Urinary bladder (tissue), 4 donors: ENCODE data around the gene GPR143. TPM values are rescaled to one million over a fixed set of nuclear protein-coding genes. Genes with fewer than 3 reads are reported as not detected.
"Not testable (repeated sequence)": the region's sequence is repeated elsewhere in the genome, so short reads cannot be mapped to it uniquely, and the experiment has no call there.

ENCODE experiments used
- DNase-seq: peaks from one replicate; pipeline ENCODE4 v3.0.0-alpha.2; 2015; ENCODE audit errors: extremely low spot score
- H3K27ac ChIP-seq: one replicate; pipeline ENCODE4 v1.5.1; 2013; ENCODE audit warnings: low read depth, mild to moderate bottlenecking, moderate library complexity
- H3K36me3 ChIP-seq: one replicate; pipeline ENCODE4 v1.6.1; 2013; ENCODE audit warnings: mild to moderate bottlenecking, moderate library complexity; ENCODE audit not compliant: insufficient read depth
- H3K4me1 ChIP-seq: one replicate; pipeline ENCODE4 v1.6.1; 2013; ENCODE audit warnings: mild to moderate bottlenecking, moderate library complexity; ENCODE audit not compliant: insufficient read depth
- H3K4me3 ChIP-seq: one replicate; pipeline ENCODE4 v1.5.1; 2013; ENCODE audit warnings: low read depth, low read length
- WGBS: extraction: QIAGEN DNeasy Blood & Tissue Kit; methylation state at CpG from one replicate; pipeline ENCODE4 v1.1.7; 2013; 5-methylcytosine and 5-hydroxymethylcytosine counted together
- polyA plus RNA-seq: library from polyadenylated mRNA; stranded (reverse); fragments of 200-250 nt; gene quantifications from one replicate; pipeline ENCODE4 v1.2.3, GENCODE V29; 2013
- total RNA-seq: library from RNA; depleted of rRNA; stranded (reverse); fragments of >200 nt; gene quantifications from one replicate; pipeline ENCODE4 v1.2.3, GENCODE V29; 2014
- donor health status: healthy with polysubstance abuse.
- donor health status: healthy.

The GPR143 gene
- total and polyA plus RNA-seq, 2 donors: 0.79 to 0.94 TPM

DNA sequence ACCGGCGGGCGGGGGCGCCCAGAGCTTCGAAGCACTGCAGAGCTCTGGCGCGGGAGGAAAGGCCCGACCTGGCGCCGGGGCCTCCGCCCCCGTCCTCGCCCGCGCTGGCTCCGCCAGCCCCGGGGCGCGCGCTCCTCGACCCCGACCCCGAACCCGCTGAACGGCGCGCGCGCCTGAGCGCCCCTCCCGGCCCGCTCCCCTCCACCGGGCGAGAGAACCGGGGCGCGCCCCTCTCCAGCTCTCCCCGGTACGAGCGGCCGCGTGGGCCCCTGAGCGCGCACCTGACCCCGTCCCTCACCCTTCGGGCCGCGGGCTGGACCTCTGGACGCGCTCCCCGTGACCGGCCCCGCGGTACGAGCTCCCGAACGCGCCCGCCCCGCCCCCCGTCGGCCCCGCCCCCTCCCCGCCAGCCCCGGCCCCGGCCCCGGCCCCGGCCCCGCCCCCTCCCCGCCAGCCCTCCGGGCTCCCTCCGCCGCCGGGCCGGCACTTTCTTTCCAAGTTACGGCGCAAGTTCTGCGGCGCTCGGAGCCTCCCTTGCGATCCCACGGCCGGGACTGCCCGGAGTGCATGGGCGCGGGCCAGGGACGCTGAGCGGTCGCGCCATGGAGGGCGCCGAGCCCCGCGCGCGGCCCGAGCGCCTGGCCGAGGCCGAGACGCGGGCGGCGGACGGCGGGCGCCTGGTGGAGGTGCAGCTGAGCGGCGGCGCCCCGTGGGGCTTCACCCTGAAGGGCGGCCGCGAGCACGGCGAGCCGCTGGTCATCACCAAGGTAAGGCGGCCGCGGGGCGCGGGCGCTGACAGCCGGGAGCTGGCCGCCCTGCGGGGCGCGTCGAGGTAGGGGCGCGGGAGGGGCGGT, 20.5 kb upstream of the GPR143 start, which contains the start of gene SHROOM2:
SHROOM2 (plus strand) TSS at position 486 of the 854 bp plus-strand sequence; CDS start at position 603, 117 bp downstream.
- WGBS: under 1% methylated on average over 119 of the region's 132 CpGs
- peak within 1 kb of the TSS; percentile 68 for H3K4me3 ChIP-seq
- no peak for DNase-seq
- H3K27ac ChIP-seq: peak within 1 kb of the TSS; percentile 38
- H3K4me1 ChIP-seq: no peaks in the 10 kb centered on the region
- no peaks in the 10 kb centered on the region for H3K36me3 ChIP-seq

- Histone ChIP-seq H3K4me1 (no peaks in the 10 kb centered on the region), H3K27ac (no peak overlapping the region), H3K4me3 (peak overlapping the region; percentile 68), H3K36me3 (no peaks in the 10 kb centered on the region)
- no peak for DNase-seq
- 12% methylated on average over 54 of the region's 58 CpGs for WGBS
Observed at GRCh38 chrX:9785254-9785943, 19.8 kb upstream of the GPR143 start.

DNA sequence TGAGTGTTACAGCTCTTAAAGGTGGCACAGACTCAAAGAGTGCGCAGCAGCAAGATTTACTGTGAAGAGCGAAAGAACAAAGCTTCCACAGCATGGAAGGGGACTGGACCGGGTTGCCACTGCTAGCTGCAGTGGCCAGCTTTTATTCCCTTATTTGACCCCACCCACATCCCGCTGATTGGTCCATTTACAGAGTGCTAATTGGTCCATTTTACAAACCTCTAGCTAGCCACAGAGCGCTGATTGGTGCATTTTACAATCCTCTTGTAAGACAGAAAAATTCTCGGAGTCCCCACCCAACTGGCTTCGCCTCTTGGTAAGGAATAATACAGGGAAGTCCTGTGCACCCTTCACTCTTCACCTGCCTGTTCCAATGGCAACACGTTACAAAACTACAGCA, 18.7 kb upstream of the GPR143 start:
- H3K36me3 ChIP-seq: no peaks in the 10 kb centered on the region
- no peaks in the 10 kb centered on the region for H3K4me1 ChIP-seq
- H3K27ac ChIP-seq: no peak overlapping the region
- WGBS: 95% methylated on average over 8 of the region's 8 CpGs
- no peak overlapping the region for H3K4me3 ChIP-seq
- DNase-seq: no peak

DNA sequence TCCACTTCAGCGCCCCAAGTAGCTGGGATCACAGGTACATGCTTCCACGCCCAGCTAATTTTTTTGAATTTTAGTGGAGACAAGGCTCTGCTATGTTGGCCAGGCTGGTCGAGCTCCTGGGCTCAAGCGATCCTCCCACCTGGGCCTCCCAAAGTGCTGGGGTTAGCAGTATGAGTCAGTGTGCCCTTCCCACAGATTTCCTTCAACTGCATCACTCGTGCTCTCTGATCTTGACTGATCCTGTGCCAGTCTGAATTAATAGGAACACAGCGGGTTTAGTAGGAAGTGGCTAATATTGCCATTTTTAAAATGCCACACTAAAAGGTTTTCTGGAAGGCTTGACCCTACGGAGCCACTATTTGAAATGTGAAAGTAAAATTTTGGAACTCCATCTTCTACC, 16.3 kb upstream of the GPR143 start:
- DNase-seq: no peak
- no peak overlapping the region for H3K27ac ChIP-seq
- H3K36me3 ChIP-seq: no peaks in the 10 kb centered on the region
- 87% methylated on average over 7 of the region's 7 CpGs for WGBS
- H3K4me3 ChIP-seq: no peak overlapping the region
- H3K4me1 ChIP-seq: no peaks in the 10 kb centered on the region

DNA sequence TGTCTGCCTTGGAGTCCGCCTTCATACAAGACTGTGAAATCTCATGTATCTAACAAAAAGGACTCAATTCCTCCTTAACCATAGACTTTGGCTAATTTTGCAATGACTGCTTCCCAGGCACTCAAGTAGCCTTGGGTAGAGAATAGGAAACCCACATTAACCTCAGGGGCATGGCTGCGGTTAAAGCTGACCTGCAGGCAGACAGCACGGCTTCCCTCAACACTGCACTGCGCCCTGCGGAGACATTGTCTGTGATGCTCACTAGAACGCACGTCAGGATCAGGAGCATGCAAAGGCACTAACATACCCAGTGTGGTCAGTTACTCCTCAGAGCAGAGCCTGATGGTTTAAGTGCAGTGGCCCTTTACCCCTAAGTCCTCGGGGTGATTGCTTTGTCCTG, 10.3 kb upstream of the GPR143 start:
- Histone ChIP-seq H3K4me3 (no peak overlapping the region), H3K27ac (no peak overlapping the region), H3K4me1 (no peaks in the 10 kb centered on the region), H3K36me3 (no peaks in the 10 kb centered on the region)
- WGBS: 80% methylated on average over 8 of the region's 8 CpGs
- no peak for DNase-seq

DNA sequence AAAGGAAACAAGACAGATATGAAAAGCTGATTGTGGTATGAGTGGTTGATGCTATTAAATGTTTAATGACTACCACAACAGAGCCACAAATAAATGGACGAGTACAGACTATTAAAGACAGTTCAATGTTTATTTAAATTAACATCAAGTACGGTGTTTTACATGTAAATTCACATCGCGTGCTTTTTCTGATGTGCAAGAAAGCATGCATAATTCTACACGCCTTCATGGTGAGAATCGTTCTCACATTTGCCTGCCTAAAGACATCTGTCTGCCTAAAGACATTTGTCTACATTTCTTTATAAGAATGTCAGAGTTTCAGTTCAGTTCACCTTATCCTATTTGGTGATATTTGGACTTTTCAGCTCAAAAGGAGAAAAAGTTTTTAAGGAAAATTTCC, 7.3 kb upstream of the GPR143 start:
- no peak overlapping the region for H3K4me3 ChIP-seq
- H3K36me3 ChIP-seq: no peaks in the 10 kb centered on the region
- no peak for DNase-seq
- H3K4me1 ChIP-seq: no peaks in the 10 kb centered on the region
- H3K27ac ChIP-seq: no peak overlapping the region
- WGBS: 84% methylated on average over 6 of the region's 6 CpGs

GRCh38 chrX:9770319-9770718, 4.7 kb upstream of the GPR143 start:
- 44% methylated on average over 1 of the region's 1 CpG for WGBS
- no peak for DNase-seq
- no peak overlapping the region for H3K27ac ChIP-seq

GRCh38 chrX:9768321-9768839, 2.7 kb upstream of the GPR143 start:
- H3K4me1 ChIP-seq, H3K4me3 ChIP-seq, H3K36me3 ChIP-seq, H3K27ac ChIP-seq, DNase-seq: not testable (repeated sequence)
- WGBS: 74% methylated on average over 5 of the region's 5 CpGs

More at GRCh38 chrX:9770319-9770718, 4.7 kb upstream of the GPR143 start:
- Histone ChIP-seq H3K36me3 (no peaks in the 10 kb centered on the region), H3K4me3 (no peak overlapping the region), H3K4me1 (no peaks in the 10 kb centered on the region)

DNA sequence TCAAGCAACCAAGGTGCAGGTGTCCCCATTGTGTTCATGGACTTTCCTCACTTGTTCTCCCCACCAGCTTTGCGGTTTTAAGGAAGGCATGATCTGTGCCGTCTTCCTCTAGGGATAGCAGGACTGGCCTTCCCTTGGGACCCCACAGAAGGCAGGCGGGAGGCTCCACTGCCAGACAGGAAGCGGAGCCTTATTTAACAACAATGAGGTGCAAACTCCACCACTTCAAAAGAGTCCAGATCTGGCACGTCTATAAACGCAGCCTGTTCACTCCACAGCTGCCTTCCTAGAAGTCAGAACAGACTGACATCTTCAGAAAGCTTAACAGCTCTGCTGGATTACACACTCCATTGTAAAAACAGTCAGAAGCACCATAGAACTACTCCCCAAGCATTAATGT, 1.7 kb upstream of the GPR143 start:
- Histone ChIP-seq H3K4me3 (no peak overlapping the region), H3K4me1 (no peaks in the 10 kb centered on the region), H3K36me3 (no peaks in the 10 kb centered on the region), H3K27ac (no peak overlapping the region)
- 61% methylated on average over 6 of the region's 6 CpGs for WGBS
- no peak for DNase-seq

GRCh38 chrX:9765072-9765736, 443 bp downstream of the GPR143 start:
- DNase-seq: no peak
- 20% methylated on average over 67 of the region's 67 CpGs for WGBS
- Histone ChIP-seq H3K4me3 (no peak overlapping the region), H3K27ac (no peak overlapping the region), H3K4me1 (no peaks in the 10 kb centered on the region), H3K36me3 (no peaks in the 10 kb centered on the region)

DNA sequence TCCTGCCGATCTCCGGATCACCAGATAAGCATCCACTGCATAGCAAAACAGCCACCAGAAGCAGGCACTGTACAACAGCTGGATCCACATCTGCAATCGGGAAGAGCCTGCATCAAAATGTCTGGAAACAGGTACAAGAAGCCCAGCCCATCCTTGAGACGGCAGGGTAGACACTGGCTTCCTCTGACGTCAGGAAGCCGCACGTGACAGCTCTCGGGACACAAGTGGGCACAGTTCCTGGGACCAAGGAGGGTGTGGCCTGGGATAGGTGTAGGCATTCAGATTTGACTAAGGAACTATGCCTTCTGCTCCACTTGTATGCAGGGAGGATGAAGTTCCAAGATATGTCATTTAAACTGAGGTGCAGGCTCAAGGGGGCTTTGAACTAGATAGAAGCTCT, 6.3 kb downstream of the GPR143 start:
- DNase-seq: no peak
- WGBS: 60% methylated on average over 8 of the region's 8 CpGs
- no peak overlapping the region for H3K27ac ChIP-seq
- no peak overlapping the region for H3K4me3 ChIP-seq
- no peaks in the 10 kb centered on the region for H3K4me1 ChIP-seq
- H3K36me3 ChIP-seq: no peaks in the 10 kb centered on the region

- Histone ChIP-seq H3K4me3 (no peak overlapping the region), H3K36me3 (no peaks in the 10 kb centered on the region), H3K4me1 (no peaks in the 10 kb centered on the region), H3K27ac (no peak overlapping the region)
- WGBS: 53% methylated on average over 4 of the region's 4 CpGs
- no peak for DNase-seq
Observed at GRCh38 chrX:9758021-9758638, 7.5 kb downstream of the GPR143 start.

DNA sequence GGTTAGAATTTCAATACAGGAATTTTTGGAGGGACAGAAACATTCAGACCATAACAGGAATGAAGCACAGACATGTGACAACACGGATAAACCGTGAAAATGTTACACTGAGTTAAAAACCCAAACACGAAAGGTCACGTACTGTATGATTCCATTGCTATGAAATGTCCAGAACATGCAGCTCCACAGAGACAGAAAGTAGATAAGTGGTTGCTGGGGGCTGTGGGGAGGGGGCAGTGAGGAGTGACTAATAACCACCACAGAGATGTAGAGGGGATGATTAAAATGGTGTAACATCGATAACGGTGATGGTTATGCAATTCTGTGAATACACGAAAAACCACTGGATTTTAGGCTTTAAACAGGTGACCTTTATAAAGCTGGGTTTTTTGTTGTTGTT, 8.3 kb downstream of the GPR143 start:
- WGBS: 85% methylated on average over 7 of the region's 7 CpGs
- no peaks in the 10 kb centered on the region for H3K36me3 ChIP-seq
- no peaks in the 10 kb centered on the region for H3K4me1 ChIP-seq
- no peak for DNase-seq
- H3K4me3 ChIP-seq: no peak overlapping the region
- no peak overlapping the region for H3K27ac ChIP-seq
